HEK293T (cell line): ENCODE data around the gene DMRTC2.

Source experiments
- CTCF ChIA-PET: fragments of 350-600 bp; formaldehyde crosslinking; extraction: SDS; loops from one replicate; lab custom pipeline; 2021; ENCODE audit warnings: antibody characterized with exemption, inconsistent platforms; lab: Yijun Ruan, JAX
- POLR2A ChIA-PET: fragments of 350-600 bp; formaldehyde crosslinking; extraction: SDS; loops from one replicate; lab custom pipeline; 2020; ENCODE audit warnings: antibody characterized with exemption, inconsistent platforms; lab: Yijun Ruan, JAX
- DNase-seq: peaks from one replicate; pipeline ENCODE4 v3.0.0; 2012; ENCODE audit warnings: mixed read lengths; ENCODE audit errors: extremely low spot score
- ARNT ChIP-seq: fragments of 450-650 bp; IDR thresholded peaks from 2 replicates; pipeline ENCODE4 v1.6.1; 2017; ENCODE audit warnings: mild to moderate bottlenecking
- BHLHE40 ChIP-seq: fragments of 450-650 bp; IDR thresholded peaks from 2 replicates; pipeline ENCODE4 v1.6.1; 2016; ENCODE audit warnings: mild to moderate bottlenecking, moderate library complexity, borderline replicate concordance
- CTBP1 ChIP-seq: fragments of 450-650 bp; IDR thresholded peaks from 2 replicates; pipeline ENCODE4 v1.6.1; 2016; ENCODE audit warnings: borderline replicate concordance
- ELF4 ChIP-seq: fragments of 450-650 bp; IDR thresholded peaks from 2 replicates; pipeline ENCODE4 v1.6.1; 2017; ENCODE audit warnings: antibody characterized with exemption
- FOXA1 ChIP-seq: fragments of 450-650 bp; IDR thresholded peaks from 2 replicates; pipeline ENCODE4 v1.6.1; 2016; ENCODE audit warnings: mild to moderate bottlenecking
- FOXK2 ChIP-seq: fragments of 450-650 bp; IDR thresholded peaks from 2 replicates; pipeline ENCODE4 v1.6.1; 2016; ENCODE audit warnings: mild to moderate bottlenecking
- FOXM1 ChIP-seq: fragments of 450-650 bp; IDR thresholded peaks from 2 replicates; pipeline ENCODE4 v1.6.1; 2017; ENCODE audit warnings: mild to moderate bottlenecking, borderline replicate concordance
- HDGF ChIP-seq: fragments of 450-650 bp; IDR thresholded peaks from 2 replicates; pipeline ENCODE4 v1.6.1; 2017; ENCODE audit warnings: antibody characterized with exemption, borderline replicate concordance
- L3MBTL2 ChIP-seq: fragments of 450-650 bp; conservative IDR thresholded peaks from 2 replicates; pipeline ENCODE4 v1.6.1; 2016; ENCODE audit warnings: mild to moderate bottlenecking
- LEF1 ChIP-seq: fragments of 450-650 bp; IDR thresholded peaks from 2 replicates; pipeline ENCODE4 v1.6.1; 2017; ENCODE audit warnings: mild to moderate bottlenecking, borderline replicate concordance
- NFRKB ChIP-seq: fragments of 450-650 bp; IDR thresholded peaks from 2 replicates; pipeline ENCODE4 v1.6.1; 2016; ENCODE audit warnings: mild to moderate bottlenecking, moderate library complexity
- SP1 ChIP-seq: fragments of 450-650 bp; IDR thresholded peaks from 2 replicates; pipeline ENCODE4 v1.6.1; 2017
- SUZ12 ChIP-seq: fragments of 450-650 bp; IDR thresholded peaks from 2 replicates; pipeline ENCODE4 v1.6.1; 2016; ENCODE audit warnings: mild to moderate bottlenecking
- TARDBP ChIP-seq: fragments of 450-650 bp; IDR thresholded peaks from 2 replicates; pipeline ENCODE4 v1.6.1; 2016
- ZNF384 ChIP-seq: fragments of 450-650 bp; IDR thresholded peaks from 2 replicates; pipeline ENCODE4 v1.6.1; 2016
- TF ChIP-seq, protein P1 (sequence below): fragments of 450-650 bp; IDR thresholded peaks from 2 replicates; pipeline ENCODE4 v1.6.1; 2016

Gene DMRTC2

DNA sequence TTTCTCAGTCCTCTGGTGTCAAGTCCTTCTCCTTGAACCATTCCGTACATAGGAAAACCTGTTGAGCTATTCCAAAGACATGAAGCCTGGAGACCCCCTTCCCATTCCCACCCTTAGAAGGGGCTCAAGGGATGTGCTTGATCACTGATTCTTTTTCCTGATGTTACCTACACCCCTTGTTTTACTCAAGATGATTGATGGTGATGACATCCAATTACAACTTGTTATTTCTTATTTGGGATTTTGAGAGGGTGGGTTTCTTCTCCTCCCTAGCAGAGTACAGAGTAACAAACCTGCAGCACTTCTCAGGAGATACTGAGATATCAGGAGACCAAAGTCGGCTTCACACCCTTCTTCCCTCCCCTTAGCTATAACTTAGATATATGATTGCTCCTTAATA, 8.5 kb downstream of the DMRTC2 start:
- POLR2A ChIA-PET = no interaction called here
- TF ChIP-seq, protein P1, sequence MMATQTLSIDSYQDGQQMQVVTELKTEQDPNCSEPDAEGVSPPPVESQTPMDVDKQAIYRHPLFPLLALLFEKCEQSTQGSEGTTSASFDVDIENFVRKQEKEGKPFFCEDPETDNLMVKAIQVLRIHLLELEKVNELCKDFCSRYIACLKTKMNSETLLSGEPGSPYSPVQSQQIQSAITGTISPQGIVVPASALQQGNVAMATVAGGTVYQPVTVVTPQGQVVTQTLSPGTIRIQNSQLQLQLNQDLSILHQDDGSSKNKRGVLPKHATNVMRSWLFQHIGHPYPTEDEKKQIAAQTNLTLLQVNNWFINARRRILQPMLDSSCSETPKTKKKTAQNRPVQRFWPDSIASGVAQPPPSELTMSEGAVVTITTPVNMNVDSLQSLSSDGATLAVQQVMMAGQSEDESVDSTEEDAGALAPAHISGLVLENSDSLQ = peak; percentile 58; the same call in 1 of the 2 replicates
- no peak for TF ChIP-seq ELF4
- no peak for DNase-seq
- CTCF ChIA-PET = interaction anchor here (0.5 to 0.9 kb wide), 2 partner anchors 17 to 100 kb away, joined by 3 read pairs; no protein-coding TSS in a partner anchor

DNA sequence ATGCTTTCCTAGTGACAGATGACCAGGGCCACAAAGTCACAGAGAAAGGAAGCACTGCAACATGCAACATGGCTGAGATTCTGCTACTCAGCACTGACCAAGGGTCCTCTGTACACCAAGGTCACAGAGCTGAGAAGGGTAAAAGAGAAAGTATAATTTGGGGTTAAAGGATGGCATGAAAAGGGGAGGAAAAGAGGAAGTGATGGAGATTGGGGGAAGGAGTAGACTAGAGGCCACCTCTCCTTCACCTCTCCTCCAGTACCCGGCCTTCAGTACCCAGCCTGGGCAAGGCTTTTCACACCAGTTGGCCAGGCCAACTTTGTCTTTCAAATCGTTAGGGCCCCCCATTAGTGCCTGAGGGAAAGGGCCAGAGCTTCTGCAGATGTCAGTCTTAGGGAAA, 8.9 kb downstream of the DMRTC2 start:
- no peak for DNase-seq
- ChIA-PET POLR2A (no interaction called here), CTCF (interaction anchor here (0.9 kb wide), 1 partner anchor 17 kb away, joined by 3 read pairs; no protein-coding TSS in a partner anchor)
- no peak for TF ChIP-seq TARDBP
- no peak for TF ChIP-seq BHLHE40
- TF ChIP-seq ARNT = no peak
- no peak for TF ChIP-seq L3MBTL2
- TF ChIP-seq ZNF384 = no peak
- TF ChIP-seq, protein P1 = no peak
- no peak for TF ChIP-seq FOXM1
- TF ChIP-seq HDGF = no peak
- no peak for TF ChIP-seq NFRKB
- no peak for TF ChIP-seq SUZ12
- TF ChIP-seq SP1 = no peak

DNA sequence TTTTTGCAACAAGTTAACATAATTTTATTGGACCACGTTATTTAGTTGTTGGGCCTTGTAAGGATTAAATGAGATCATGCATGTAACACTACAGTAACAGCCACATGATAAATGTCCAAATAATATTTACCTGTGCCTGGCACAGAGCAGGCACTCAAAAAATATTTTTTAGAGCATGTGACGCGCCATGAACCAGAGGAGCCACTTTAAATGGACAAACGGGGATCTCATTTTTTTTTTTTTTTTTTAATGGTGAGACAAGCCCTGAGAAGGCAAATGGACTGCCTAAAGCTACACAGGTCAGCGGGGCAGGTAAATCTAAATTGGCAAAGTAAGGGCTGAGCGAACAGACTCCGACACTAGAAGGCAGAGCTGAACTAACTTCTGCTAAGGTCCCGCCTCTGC, 14.4 kb downstream of the DMRTC2 start:
- no peak for DNase-seq
- no peak for TF ChIP-seq SP1
- no peak for TF ChIP-seq L3MBTL2
- TF ChIP-seq, protein P1 = no peak
- no peak for TF ChIP-seq HDGF
- no peak for TF ChIP-seq BHLHE40
- no peak for TF ChIP-seq FOXK2
- no peak for TF ChIP-seq SUZ12
- no peak for TF ChIP-seq ZNF384
- no peak for TF ChIP-seq NFRKB
- TF ChIP-seq TARDBP = no peak
- no peak for TF ChIP-seq FOXM1
- no peak for TF ChIP-seq ELF4
- no peak for TF ChIP-seq CTBP1
- TF ChIP-seq FOXA1 = no peak
- TF ChIP-seq LEF1 = no peak
- TF ChIP-seq ARNT = no peak
- ChIA-PET CTCF (interaction anchor here (0.7 kb wide), 1 partner anchor 11 kb away, joined by 3 read pairs; no protein-coding TSS in a partner anchor), POLR2A (interaction anchor here (0.8 to 3.6 kb wide), 19 partner anchors 10 to 495 kb away, joined by 3 to 43 read pairs (median 5); partner anchors contain the start of genes B9D2 and RABAC1)

DNA sequence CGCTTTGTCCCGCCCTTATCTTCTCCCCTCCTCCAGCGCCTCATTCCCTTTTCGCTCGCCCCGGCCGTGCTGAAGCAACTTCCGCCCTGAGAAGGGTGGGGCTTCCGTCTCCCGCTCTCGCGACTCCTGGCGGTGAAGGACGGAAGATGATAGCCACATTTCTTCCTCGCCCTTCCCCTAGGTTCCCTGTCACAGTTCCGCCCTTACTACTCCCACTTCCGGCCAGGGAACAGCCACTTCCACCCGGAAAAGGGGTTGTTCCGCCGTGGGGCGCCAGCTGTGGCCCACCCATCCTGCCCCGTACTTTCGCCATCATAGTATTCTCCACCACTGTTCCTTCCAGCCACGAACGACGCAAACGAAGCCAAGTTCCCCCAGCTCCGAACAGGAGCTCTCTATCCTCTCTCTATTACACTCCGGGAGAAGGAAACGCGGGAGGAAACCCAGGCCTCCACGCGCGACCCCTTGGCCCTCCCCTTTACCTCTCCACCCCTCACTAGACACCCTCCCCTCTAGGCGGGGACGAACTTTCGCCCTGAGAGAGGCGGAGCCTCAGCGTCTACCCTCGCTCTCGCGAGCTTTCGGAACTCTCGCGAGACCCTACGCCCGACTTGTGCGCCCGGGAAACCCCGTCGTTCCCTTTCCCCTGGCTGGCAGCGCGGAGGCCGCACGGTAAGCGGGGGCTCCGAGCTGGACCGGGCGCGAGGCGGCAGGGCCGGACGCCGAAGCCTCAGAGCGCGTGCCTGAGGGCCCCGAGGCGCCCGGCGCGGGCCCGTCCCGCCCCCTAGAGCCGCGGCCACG, 15.0 kb downstream of the DMRTC2 start, which contains the start of gene RPS19:
RPS19 (plus strand) TSS at position 638 of the 801 bp plus-strand sequence. CDS start 520 bp downstream, outside the sequence.
- ChIA-PET POLR2A (interaction anchor here (0.7 to 3.6 kb wide), 26 partner anchors 9 to 495 kb away, joined by 3 to 43 read pairs (median 4); partner anchors contain the start of genes B9D2 and RABAC1), CTCF (interaction anchor here (0.6 to 0.7 kb wide), 2 partner anchors 12 to 43 kb away, joined by 3 read pairs; no protein-coding TSS in a partner anchor)
- DNase-seq = peak; percentile 97
- 0 out of 2 replicates have a peak, but pooled peaks have one; percentile 35 for TF ChIP-seq L3MBTL2
- no peak for TF ChIP-seq ZNF384
- no peak for TF ChIP-seq FOXK2
- TF ChIP-seq ARNT = peak; percentile 60
- TF ChIP-seq, protein P1 = peak; percentile 69; the same call in 1 of the 2 replicates
- TF ChIP-seq FOXM1 = peak; percentile 58; the same call in 1 of the 2 replicates
- no peak for TF ChIP-seq BHLHE40
- TF ChIP-seq HDGF = no peak
- no peak for TF ChIP-seq NFRKB
- TF ChIP-seq LEF1 = peak; percentile 91; the same call in 1 of the 2 replicates
- peak; percentile 95 for TF ChIP-seq ELF4
- no peak for TF ChIP-seq FOXA1
- no peak for TF ChIP-seq SUZ12
- peak; percentile 99 for TF ChIP-seq TARDBP
- no peak for TF ChIP-seq CTBP1
- peak; percentile 95 for TF ChIP-seq SP1

DNA sequence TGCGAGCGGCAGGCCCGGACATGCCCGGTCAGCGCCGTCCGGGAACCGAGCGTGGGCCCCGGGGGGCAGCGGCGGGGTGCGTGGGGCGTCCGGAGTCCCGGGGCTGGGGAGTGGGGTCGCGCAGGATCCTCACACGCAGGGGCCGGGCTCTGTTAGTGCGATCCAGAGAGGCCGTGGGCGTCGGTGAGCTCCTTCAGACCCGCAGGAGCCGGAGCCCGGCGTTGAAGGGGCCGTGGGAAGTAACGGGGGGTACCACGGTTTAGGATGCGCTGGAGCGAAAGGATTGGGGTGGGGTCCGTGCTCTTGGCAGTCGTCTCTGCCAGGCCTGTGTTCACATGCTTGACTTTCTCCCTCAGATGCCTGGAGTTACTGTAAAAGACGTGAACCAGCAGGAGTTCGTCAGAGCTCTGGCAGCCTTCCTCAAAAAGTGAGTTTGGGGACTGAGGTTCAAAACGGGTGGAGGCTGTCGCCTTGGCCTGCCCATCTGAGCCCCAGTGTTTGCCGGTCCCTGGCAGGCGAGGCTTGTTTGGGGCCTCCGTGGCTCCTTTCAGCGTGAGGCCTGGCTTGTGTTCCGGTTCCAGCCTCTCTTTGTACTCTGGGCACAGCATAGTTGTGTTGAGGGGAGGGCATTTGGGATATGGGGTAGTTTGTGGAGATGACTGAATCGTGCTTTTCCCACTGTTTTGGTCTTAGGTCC, 15.7 kb downstream of the DMRTC2 start:
- ChIA-PET CTCF (interaction anchor here (0.6 kb wide), 1 partner anchor 42 kb away, joined by 3 read pairs; no protein-coding TSS in a partner anchor), POLR2A (interaction anchor here (0.7 to 3.6 kb wide), 18 partner anchors 8 to 496 kb away, joined by 3 to 43 read pairs (median 7); partner anchors contain the start of genes B9D2 and RABAC1)
- TF ChIP-seq FOXM1 (no peak), SP1 (no peak)
- DNase-seq = no peak
